Activated naive CD8-positive, alpha-beta T cell treated with anti-CD3 and anti-CD28 coated beads, Interleukin-2, amount 50 U/mL, for 16 hours (primary cell): Measurements from ENCODE around the gene FBP2.

Experiments
- DNase-seq: peaks from one replicate; pipeline ENCODE4 v3.0.0-alpha.2; 2020; ENCODE audit warnings: low read depth, low spot score

Gene FBP2

GRCh38 chr9:94593459-94594345, at the start of gene FBP2:
TSS of gene FBP2 (minus strand) at chr9:94593824. CDS start at chr9:94593726, 98 bp downstream.
- no peak for DNase-seq

GRCh38 chr9:94643176-94643575, 49.6 kb upstream of the FBP2 start:
- no peak for DNase-seq

GRCh38 chr9:94642501-94642900, 48.9 kb upstream of the FBP2 start:
- no peak for DNase-seq

- DNase-seq, result no peak
Measured at GRCh38 chr9:94639999-94640376, 46.4 kb upstream of the FBP2 start.

GRCh38 chr9:94639061-94639998, 45.7 kb upstream of the FBP2 start, which contains the start of gene FBP1:
TSS of gene FBP1 (minus strand) at chr9:94639518. CDS start at chr9:94639310, 208 bp downstream.
- DNase-seq, result no peak

GRCh38 chr9:94638335-94639060, 44.9 kb upstream of the FBP2 start:
- no peak for DNase-seq

GRCh38 chr9:94632737-94633136, 39.1 kb upstream of the FBP2 start:
- no peak for DNase-seq

- DNase-seq, result no peak
Measured at GRCh38 chr9:94631599-94631998, 38.0 kb upstream of the FBP2 start.

GRCh38 chr9:94630833-94631232, 37.2 kb upstream of the FBP2 start:
- DNase-seq, result no peak

GRCh38 chr9:94630281-94630680, 36.7 kb upstream of the FBP2 start:
- DNase-seq, result no peak

- no peak for DNase-seq
Measured at GRCh38 chr9:94627287-94627686, 33.7 kb upstream of the FBP2 start.

- DNase-seq, result no peak
Measured at GRCh38 chr9:94625835-94626234, 32.2 kb upstream of the FBP2 start.

GRCh38 chr9:94624629-94625028, 31.0 kb upstream of the FBP2 start:
- DNase-seq, result no peak

- DNase-seq, result no peak
Measured at GRCh38 chr9:94623253-94623652, 29.6 kb upstream of the FBP2 start.

- DNase-seq, result no peak
Measured at GRCh38 chr9:94622087-94622800, 28.6 kb upstream of the FBP2 start.

GRCh38 chr9:94619026-94619425, 25.4 kb upstream of the FBP2 start:
- DNase-seq, result no peak

- no peak for DNase-seq
Measured at GRCh38 chr9:94613003-94613402, 19.4 kb upstream of the FBP2 start.

- DNase-seq, result no peak
Measured at GRCh38 chr9:94612071-94612470, 18.4 kb upstream of the FBP2 start.

- peak; percentile 42 for DNase-seq
Measured at GRCh38 chr9:94611638-94612068, 18.0 kb upstream of the FBP2 start.

- DNase-seq, result no peak
Measured at GRCh38 chr9:94610181-94610606, 16.6 kb upstream of the FBP2 start.

GRCh38 chr9:94607423-94607691, 13.7 kb upstream of the FBP2 start:
- DNase-seq, result no peak
